ENCODE measurements around the gene MYPOP. TPM values are rescaled to one million over a fixed set of nuclear protein-coding genes. Genes with fewer than 3 reads are reported as not detected.

MYPOP gene
- total RNA-seq, 2 experiments from 2014 or later, result 5.2 to 15.6 TPM

GRCh38 chr19:45919678-45920077, 17.3 kb upstream of the MYPOP start:
- no peak overlapping the region for H2AFZ ChIP-seq (ENCODE audit: low read length)
- no peak for DNase-seq (ENCODE audit: low spot score)
- no peaks in the 10 kb centered on the region for H4K20me1 ChIP-seq (ENCODE audit: insufficient read depth, low read length)
- TF ChIP-seq, protein P1, sequence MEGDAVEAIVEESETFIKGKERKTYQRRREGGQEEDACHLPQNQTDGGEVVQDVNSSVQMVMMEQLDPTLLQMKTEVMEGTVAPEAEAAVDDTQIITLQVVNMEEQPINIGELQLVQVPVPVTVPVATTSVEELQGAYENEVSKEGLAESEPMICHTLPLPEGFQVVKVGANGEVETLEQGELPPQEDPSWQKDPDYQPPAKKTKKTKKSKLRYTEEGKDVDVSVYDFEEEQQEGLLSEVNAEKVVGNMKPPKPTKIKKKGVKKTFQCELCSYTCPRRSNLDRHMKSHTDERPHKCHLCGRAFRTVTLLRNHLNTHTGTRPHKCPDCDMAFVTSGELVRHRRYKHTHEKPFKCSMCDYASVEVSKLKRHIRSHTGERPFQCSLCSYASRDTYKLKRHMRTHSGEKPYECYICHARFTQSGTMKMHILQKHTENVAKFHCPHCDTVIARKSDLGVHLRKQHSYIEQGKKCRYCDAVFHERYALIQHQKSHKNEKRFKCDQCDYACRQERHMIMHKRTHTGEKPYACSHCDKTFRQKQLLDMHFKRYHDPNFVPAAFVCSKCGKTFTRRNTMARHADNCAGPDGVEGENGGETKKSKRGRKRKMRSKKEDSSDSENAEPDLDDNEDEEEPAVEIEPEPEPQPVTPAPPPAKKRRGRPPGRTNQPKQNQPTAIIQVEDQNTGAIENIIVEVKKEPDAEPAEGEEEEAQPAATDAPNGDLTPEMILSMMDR (conservative IDR thresholded peaks at IDR 0.05; ENCODE audit: low read length), result no peak
- TF ChIP-seq EZH2phosphoT487 (IDR thresholded peaks at IDR 0.05; ENCODE audit: borderline replicate concordance, low read depth, low read length), result no peak
- H3K4me1 ChIP-seq (ENCODE audit: insufficient read depth, low read length, poor library complexity, severe bottlenecking), result no peaks in the 10 kb centered on the region
- H3K79me2 ChIP-seq (ENCODE audit: insufficient read depth, low read depth, low read length), result no peaks in the 10 kb centered on the region
- no peaks in the 10 kb centered on the region for H3K9me2 ChIP-seq (ENCODE audit: insufficient read depth, low read length)
- no peak overlapping the region for H3K4me2 ChIP-seq (ENCODE audit: low read length)
- no peaks in the 10 kb centered on the region for H3K9me3 ChIP-seq (ENCODE audit: low read length)
- intact Hi-C loops (cut with micrococcal nuclease; ENCODE audit: unreplicated experiment), result no loop called here
- no peak overlapping the region for H3K27ac ChIP-seq (ENCODE audit: low read depth, low read length, poor library complexity, severe bottlenecking)
- H3K4me3 ChIP-seq (ENCODE audit: low read depth, low read length, poor library complexity, severe bottlenecking), result no peak overlapping the region
- H3K36me3 ChIP-seq (ENCODE audit: insufficient read depth, low read length), result no peaks in the 10 kb centered on the region
- BruUV-seq (replicated peaks), result no TSS peak
- POLR2A ChIA-PET, result interaction anchor here (0.5 kb wide), 1 partner anchor 19 kb away, joined by 4 read pairs; no protein-coding TSS in a partner anchor
- CTCF ChIA-PET (ENCODE audit: unreplicated experiment), result no interaction called here

DNA sequence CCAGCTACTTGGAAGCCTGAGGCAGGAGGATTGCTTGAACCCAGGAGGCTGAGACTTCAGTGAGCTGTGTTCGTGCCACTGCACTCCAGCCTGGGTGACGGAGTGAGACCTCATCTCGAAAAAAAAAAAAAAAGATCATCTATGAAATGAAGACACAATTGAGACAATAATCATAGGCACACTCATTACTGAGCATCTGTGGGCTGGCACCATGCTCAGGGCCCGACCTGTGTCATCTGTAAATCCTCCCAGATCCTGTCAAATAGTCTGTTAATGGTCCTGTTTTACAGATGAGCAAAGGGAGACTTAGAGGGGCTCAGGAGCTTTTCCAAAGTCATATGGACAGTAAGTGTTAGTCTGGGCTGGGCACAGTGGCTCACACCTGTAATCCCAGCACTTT, 16.3 kb upstream of the MYPOP start:
- no peaks in the 10 kb centered on the region for H3K36me3 ChIP-seq (ENCODE audit: insufficient read depth, low read length)
- ChIA-PET CTCF (ENCODE audit: unreplicated experiment) (no interaction called here), POLR2A (interaction anchor here (0.6 kb wide), 1 partner anchor 938 kb away, joined by 10 read pairs; no protein-coding TSS in a partner anchor)
- H3K27ac ChIP-seq (ENCODE audit: low read depth, low read length, poor library complexity, severe bottlenecking), result no peak overlapping the region
- no TSS peak for BruUV-seq (replicated peaks)
- no peak for TF ChIP-seq EZH2phosphoT487 (IDR thresholded peaks at IDR 0.05; ENCODE audit: borderline replicate concordance, low read depth, low read length)
- TF ChIP-seq, protein P1 (conservative IDR thresholded peaks at IDR 0.05; ENCODE audit: low read length), result no peak
- H3K9me3 ChIP-seq (ENCODE audit: low read length), result no peaks in the 10 kb centered on the region
- H3K79me2 ChIP-seq (ENCODE audit: insufficient read depth, low read depth, low read length), result no peaks in the 10 kb centered on the region
- no peak overlapping the region for H3K4me3 ChIP-seq (ENCODE audit: low read depth, low read length, poor library complexity, severe bottlenecking)
- H2AFZ ChIP-seq (ENCODE audit: low read length), result no peak overlapping the region
- no peaks in the 10 kb centered on the region for H4K20me1 ChIP-seq (ENCODE audit: insufficient read depth, low read length)
- no peak overlapping the region for H3K4me2 ChIP-seq (ENCODE audit: low read length)
- no peak for DNase-seq (ENCODE audit: low spot score)
- intact Hi-C loops (cut with micrococcal nuclease; ENCODE audit: unreplicated experiment), result no loop called here
- no peaks in the 10 kb centered on the region for H3K4me1 ChIP-seq (ENCODE audit: insufficient read depth, low read length, poor library complexity, severe bottlenecking)
- H3K9me2 ChIP-seq (ENCODE audit: insufficient read depth, low read length), result no peaks in the 10 kb centered on the region

- Histone ChIP-seq H4K20me1 (ENCODE audit: insufficient read depth, low read length) (no peaks in the 10 kb centered on the region), H3K36me3 (ENCODE audit: insufficient read depth, low read length) (no peaks in the 10 kb centered on the region), H3K4me1 (ENCODE audit: insufficient read depth, low read length, poor library complexity, severe bottlenecking) (no peaks in the 10 kb centered on the region), H3K79me2 (ENCODE audit: insufficient read depth, low read depth, low read length) (no peaks in the 10 kb centered on the region), H3K4me3 (ENCODE audit: low read depth, low read length, poor library complexity, severe bottlenecking) (no peak overlapping the region), H3K4me2 (ENCODE audit: low read length) (no peak overlapping the region), H3K9me2 (ENCODE audit: insufficient read depth, low read length) (no peaks in the 10 kb centered on the region), H2AFZ (ENCODE audit: low read length) (no peak overlapping the region), H3K9me3 (ENCODE audit: low read length) (no peaks in the 10 kb centered on the region), H3K27ac (ENCODE audit: low read depth, low read length, poor library complexity, severe bottlenecking) (no peak overlapping the region)
- TF ChIP-seq EZH2phosphoT487 (IDR thresholded peaks at IDR 0.05; ENCODE audit: borderline replicate concordance, low read depth, low read length), result no peak
- TF ChIP-seq, protein P1 (conservative IDR thresholded peaks at IDR 0.05; ENCODE audit: low read length), result no peak
- no TSS peak for BruUV-seq (replicated peaks)
- DNase-seq (ENCODE audit: low spot score), result no peak
- intact Hi-C loops (cut with micrococcal nuclease; ENCODE audit: unreplicated experiment), result no loop called here
- ChIA-PET CTCF (ENCODE audit: unreplicated experiment) (no interaction called here), POLR2A (no interaction called here)
Observed at GRCh38 chr19:45917421-45918091, 15.1 kb upstream of the MYPOP start.
